Lower leg skin (tissue), 3 donors: Measurements from ENCODE around the gene NTHL1.

Source experiments
- POLR2A ChIP-seq, 2 donors: fragments of 450-650 bp; IDR thresholded peaks; one replicate each; pipeline ENCODE4 v1.6.1; 2016 to 2017; ENCODE audit warnings: antibody characterized with exemption in 2 of 2, mild to moderate bottlenecking in 1 of 2, moderate library complexity in 1 of 2
- TF ChIP-seq, protein P1 (sequence below), 3 donors: fragments of 450-650 bp; IDR thresholded peaks; one replicate each; pipeline ENCODE4 v1.5.1; 2016; ENCODE audit warnings: antibody characterized with exemption in 3 of 3, mild to moderate bottlenecking in 3 of 3, moderate library complexity in 2 of 3

DNA sequence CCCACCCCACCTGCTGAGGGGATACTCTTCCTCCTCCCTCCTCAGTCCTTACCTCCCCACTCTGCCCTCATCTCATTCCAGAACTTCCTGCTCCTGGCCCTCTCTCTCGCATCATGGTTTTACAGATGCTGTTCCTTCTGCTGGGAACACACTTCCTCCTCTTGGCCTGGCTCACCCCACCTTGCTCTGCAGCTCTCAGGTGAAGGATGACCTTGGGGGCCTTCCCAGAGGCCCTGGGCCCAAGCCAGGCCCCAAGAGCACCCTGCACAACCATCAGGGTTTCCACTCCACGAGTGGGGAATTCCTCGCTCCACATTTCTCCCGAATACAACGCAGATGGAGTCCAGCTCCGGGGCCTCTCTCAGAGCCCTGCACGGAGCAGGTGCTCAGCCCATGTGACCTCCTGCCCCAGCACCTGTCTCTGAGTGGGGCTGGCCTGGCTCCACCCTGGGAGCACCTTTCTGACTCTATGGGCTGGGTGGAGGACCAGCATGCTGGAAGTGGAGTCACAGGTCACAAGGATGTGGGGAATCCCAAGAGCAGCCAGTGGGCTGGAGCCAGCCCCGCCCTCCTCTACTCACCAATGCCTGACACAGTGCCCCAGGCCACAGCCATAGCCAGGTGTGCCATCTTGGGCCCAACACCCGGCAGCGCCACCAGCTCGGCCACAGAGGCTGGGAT is 4.5 kb downstream of the NTHL1 start:
- TF ChIP-seq, protein P1, sequence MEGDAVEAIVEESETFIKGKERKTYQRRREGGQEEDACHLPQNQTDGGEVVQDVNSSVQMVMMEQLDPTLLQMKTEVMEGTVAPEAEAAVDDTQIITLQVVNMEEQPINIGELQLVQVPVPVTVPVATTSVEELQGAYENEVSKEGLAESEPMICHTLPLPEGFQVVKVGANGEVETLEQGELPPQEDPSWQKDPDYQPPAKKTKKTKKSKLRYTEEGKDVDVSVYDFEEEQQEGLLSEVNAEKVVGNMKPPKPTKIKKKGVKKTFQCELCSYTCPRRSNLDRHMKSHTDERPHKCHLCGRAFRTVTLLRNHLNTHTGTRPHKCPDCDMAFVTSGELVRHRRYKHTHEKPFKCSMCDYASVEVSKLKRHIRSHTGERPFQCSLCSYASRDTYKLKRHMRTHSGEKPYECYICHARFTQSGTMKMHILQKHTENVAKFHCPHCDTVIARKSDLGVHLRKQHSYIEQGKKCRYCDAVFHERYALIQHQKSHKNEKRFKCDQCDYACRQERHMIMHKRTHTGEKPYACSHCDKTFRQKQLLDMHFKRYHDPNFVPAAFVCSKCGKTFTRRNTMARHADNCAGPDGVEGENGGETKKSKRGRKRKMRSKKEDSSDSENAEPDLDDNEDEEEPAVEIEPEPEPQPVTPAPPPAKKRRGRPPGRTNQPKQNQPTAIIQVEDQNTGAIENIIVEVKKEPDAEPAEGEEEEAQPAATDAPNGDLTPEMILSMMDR (IDR thresholded peaks at IDR 0.05) = no peak
- no peak for TF ChIP-seq POLR2A (IDR thresholded peaks at IDR 0.05)
